OCI-LY3 (cell line): ENCODE data around the gene MASP1.

Experiments
- CTCF ChIP-seq: fragments of 200-600, 300-600 bp; sonication (generic); IDR thresholded peaks from 2 replicates; pipeline ENCODE4 v1.5.1; 2014; ENCODE audit warnings: antibody characterized with exemption, low read length, low read depth
- EZH2phosphoT487 ChIP-seq: fragments of 200-600 bp; shearing (Covaris generic); IDR thresholded peaks from 2 replicates; pipeline ENCODE4 v1.6.1; 2018; ENCODE audit warnings: antibody characterized with exemption, mixed run types, low read depth

GRCh38 chr3:187188931-187189330 is 102.6 kb downstream of the MASP1 start:
- no peak for TF ChIP-seq CTCF
- no peak for TF ChIP-seq EZH2phosphoT487
